Measurements from ENCODE around the gene BICRA. TPM values are rescaled to one million over a fixed set of nuclear protein-coding genes. Genes with fewer than 3 reads are reported as not detected.

The BICRA gene
- total and polyA plus RNA-seq, 2 donors (not counting 1 experiment from before 2014, with no cell fraction given) = 14.1 to 34.7 TPM

GRCh38 chr19:47580397-47580796, 28.5 kb upstream of the BICRA start:
- intact Hi-C loops (cut with micrococcal nuclease) = no loop called here
- DNase-seq (no peak), ATAC-seq (ENCODE audit: low read depth) (no peak)
- Mint-ChIP-seq H3K9me3 (ENCODE audit: insufficient read depth) (no peaks in the 10 kb centered on the region), H3K4me1 (peaks cover 21% of the 10 kb centered on the region), H3K4me3 (no peak overlapping the region), H3K27ac (no peak overlapping the region), H3K27me3 (peaks cover 49% of the 10 kb centered on the region)
- no peak for TF ChIP-seq EZH2 (IDR thresholded peaks at IDR 0.05; ENCODE audit: borderline replicate concordance, insufficient read depth, low read depth, low read length, poor library complexity, severe bottlenecking)
- TF ChIP-seq CTCF (IDR thresholded peaks at IDR 0.05) = no peak
- no peak overlapping the region for H3K4me3 ChIP-seq (ENCODE audit: control extremely low read depth in 1 of 5, extremely low read depth in 1 of 5, insufficient read depth in 1 of 5, low read depth in 2 of 5, low read length in 4 of 5)
- H3K27ac ChIP-seq (ENCODE audit: low read length in 2 of 2) = no peak overlapping the region
- peaks cover 0 to 13% (median 5%) of the 10 kb centered on the region in 3 donors for H3K9me3 ChIP-seq (ENCODE audit: control extremely low read depth in 1 of 3, control insufficient read depth in 2 of 3, insufficient read depth in 1 of 3, low read length in 2 of 3)
- H3K4me1 ChIP-seq (ENCODE audit: control insufficient read depth in 2 of 2, insufficient read depth in 2 of 2, low read length in 2 of 2) = peaks cover 24 to 30% of the 10 kb centered on the region in 2 donors
- WGBS (ENCODE audit: insufficient coverage) = 77% methylated on average over 2 of the region's 3 CpGs
- ChIA-PET CTCF (no interaction called here), POLR2A (no interaction called here)
- H3K4me2 ChIP-seq (replicated peaks; ENCODE audit: low read depth, low read length, poor library complexity, severe bottlenecking) = no peak overlapping the region
- no peaks in the 10 kb centered on the region for H3K36me3 ChIP-seq (replicated peaks in 1 of 2; ENCODE audit: control extremely low read depth in 1 of 2, control insufficient read depth in 1 of 2, extremely low read depth in 1 of 2, insufficient read depth in 2 of 2, low read length in 1 of 2)
- H3K79me2 ChIP-seq (ENCODE audit: control insufficient read depth, insufficient read depth, low read length) = no peaks in the 10 kb centered on the region
- no peak overlapping the region for H3K9ac ChIP-seq (ENCODE audit: low read length)
- H2AFZ ChIP-seq (ENCODE audit: insufficient read depth, low read depth, low read length, poor library complexity, severe bottlenecking) = no peak overlapping the region
- peaks cover 0 to 49% (median 26%) of the 10 kb centered on the region in 4 experiments for H3K27me3 ChIP-seq (replicated peaks in 1 of 4; ENCODE audit: control extremely low read depth in 1 of 4, control insufficient read depth in 3 of 4, insufficient read depth in 4 of 4, low read length in 3 of 4)
- no peaks in the 10 kb centered on the region for H4K20me1 ChIP-seq (ENCODE audit: control insufficient read depth, insufficient read depth, low read length, poor library complexity, severe bottlenecking)

GRCh38 chr19:47581605-47582319, 27.2 kb upstream of the BICRA start:
- ATAC-seq (ENCODE audit: low read depth) = no peak
- Histone ChIP-seq H3K9me3 (ENCODE audit: control extremely low read depth in 1 of 3, control insufficient read depth in 2 of 3, insufficient read depth in 1 of 3, low read length in 2 of 3) (peaks cover 0 to 23% (median 10%) of the 10 kb centered on the region in 3 donors), H2AFZ (ENCODE audit: insufficient read depth, low read depth, low read length, poor library complexity, severe bottlenecking) (no peak overlapping the region), H3K9ac (ENCODE audit: low read length) (no peak overlapping the region), H3K4me2 (replicated peaks; ENCODE audit: low read depth, low read length, poor library complexity, severe bottlenecking) (no peak overlapping the region), H3K4me3 (ENCODE audit: control extremely low read depth in 1 of 5, extremely low read depth in 1 of 5, insufficient read depth in 1 of 5, low read depth in 2 of 5, low read length in 4 of 5) (no peak overlapping the region), H3K4me1 (ENCODE audit: control insufficient read depth in 2 of 2, insufficient read depth in 2 of 2, low read length in 2 of 2) (peaks cover 22 to 29% of the 10 kb centered on the region in 2 donors), H3K27ac (ENCODE audit: low read length in 2 of 2) (no peak overlapping the region), H3K79me2 (ENCODE audit: control insufficient read depth, insufficient read depth, low read length) (no peaks in the 10 kb centered on the region), H3K36me3 (replicated peaks in 1 of 2; ENCODE audit: control extremely low read depth in 1 of 2, control insufficient read depth in 1 of 2, extremely low read depth in 1 of 2, insufficient read depth in 2 of 2, low read length in 1 of 2) (no peaks in the 10 kb centered on the region), H3K27me3 (replicated peaks in 1 of 4; ENCODE audit: control extremely low read depth in 1 of 4, control insufficient read depth in 3 of 4, insufficient read depth in 4 of 4, low read length in 3 of 4) (peaks cover 0 to 39% (median 18%) of the 10 kb centered on the region in 4 experiments), H4K20me1 (ENCODE audit: control insufficient read depth, insufficient read depth, low read length, poor library complexity, severe bottlenecking) (no peaks in the 10 kb centered on the region)
- DNase-seq = no peak
- ChIA-PET POLR2A (no interaction called here), CTCF (no interaction called here)
- WGBS (ENCODE audit: insufficient coverage) = 64% methylated on average over 6 of the region's 6 CpGs
- no peak overlapping the region for H3K27ac Mint-ChIP-seq
- intact Hi-C loops (cut with micrococcal nuclease) = no loop called here
- TF ChIP-seq EZH2 (IDR thresholded peaks at IDR 0.05; ENCODE audit: borderline replicate concordance, insufficient read depth, low read depth, low read length, poor library complexity, severe bottlenecking) (no peak), CTCF (IDR thresholded peaks at IDR 0.05) (no peak)
- H3K4me3 Mint-ChIP-seq = no peak overlapping the region
- H3K4me1 Mint-ChIP-seq = peaks cover 16% of the 10 kb centered on the region
- H3K27me3 Mint-ChIP-seq = peaks cover 43% of the 10 kb centered on the region
- H3K9me3 Mint-ChIP-seq (ENCODE audit: insufficient read depth) = peaks cover 5% of the 10 kb centered on the region
